Measurements from ENCODE around the gene NUP210L. TPM values are rescaled to one million over a fixed set of nuclear protein-coding genes. Genes with fewer than 3 reads are reported as not detected.

Gene NUP210L
- total and polyA plus RNA-seq, 2 of the 13 experiments (the other 11 are each of a cell fraction or from before 2014, with no cell fraction given), result not detected

GRCh38 chr1:153951801-153952200 is 203.1 kb downstream of the NUP210L start:
- peaks cover 7% of the 10 kb centered on the region; the same call in 1 of the 2 replicates for H4K20me1 ChIP-seq (ENCODE audit: insufficient read depth, low read length)
- FAIRE-seq (no peak), ATAC-seq (no peak), DNase-seq (ENCODE audit: low spot score) (no peak)
- H2AFZ ChIP-seq (ENCODE audit: low read length), result no peak overlapping the region
- POLR2A ChIA-PET, result no interaction called here
- peaks cover 27% of the 10 kb centered on the region for H3K79me2 ChIP-seq (ENCODE audit: insufficient read depth, low read length)
- H3K4me2 ChIP-seq (ENCODE audit: low read depth, low read length), result no peak overlapping the region
- in situ Hi-C loops (cut with HindIII; ENCODE audit: extremely low pct_ligation_motif_present, low pct_unique_long_range_greater_than_20kb) (no loop called here), intact Hi-C loops (cut with micrococcal nuclease; ENCODE audit: unreplicated experiment) (no loop called here)
- H3K27ac ChIP-seq (ENCODE audit: extremely low read length, insufficient read depth, low read length), result no peak overlapping the region
- peaks cover 43% of the 10 kb centered on the region for H3K4me1 ChIP-seq (ENCODE audit: insufficient read depth, low read length)
- no TSS peak for BruUV-seq (replicated peaks)
- H3K9me3 ChIP-seq (ENCODE audit: low read length), result no peaks in the 10 kb centered on the region
- H3K4me3 ChIP-seq (replicated peaks in 1 of 3; ENCODE audit: insufficient read depth in 1 of 3, low read depth in 2 of 3, low read length in 3 of 3), result no peak overlapping the region
- H3K36me3 ChIP-seq (replicated peaks in 1 of 2; ENCODE audit: control insufficient read depth in 1 of 2, insufficient read depth in 2 of 2, low read length in 2 of 2), result peaks cover 18 to 53% of the 10 kb centered on the region in 2 experiments
- WGBS (ENCODE audit: low lambda C conversion rate), result 100% methylated on average over 2 of the region's 2 CpGs
- H3K27me3 ChIP-seq (ENCODE audit: control insufficient read depth in 1 of 2, insufficient read depth in 2 of 2, low read length in 2 of 2), result no peaks in the 10 kb centered on the region
- H3K9ac ChIP-seq (ENCODE audit: insufficient read depth, low read depth, low read length), result no peak overlapping the region
- TF ChIP-seq MYC (CRISPR knock-in tag; IDR thresholded peaks at IDR 0.05; ENCODE audit: borderline replicate concordance), result no peak
- TF ChIP-seq ZNF207 (IDR thresholded peaks at IDR 0.05; ENCODE audit: borderline replicate concordance), result no peak
- no peak for TF ChIP-seq POLR2A (IDR thresholded peaks at IDR 0.05; ENCODE audit: insufficient read depth in 1 of 2, low read depth in 2 of 2, low read length in 2 of 2)
- no peak for TF ChIP-seq GLMP (CRISPR knock-in tag; IDR thresholded peaks at IDR 0.05; ENCODE audit: borderline replicate concordance)
- no peak for TF ChIP-seq ZNF580 (CRISPR knock-in tag; IDR thresholded peaks at IDR 0.05; ENCODE audit: borderline replicate concordance, low read depth)
- TF ChIP-seq ZNF83 (CRISPR knock-in tag; IDR thresholded peaks at IDR 0.05; ENCODE audit: borderline replicate concordance), result no peak
- TF ChIP-seq ZNF292 (CRISPR knock-in tag; IDR thresholded peaks at IDR 0.05; ENCODE audit: borderline replicate concordance, low read depth), result no peak
- TF ChIP-seq TOE1 (CRISPR knock-in tag; IDR thresholded peaks at IDR 0.05), result no peak
- TF ChIP-seq ZNF180 (CRISPR knock-in tag; IDR thresholded peaks at IDR 0.05; ENCODE audit: borderline replicate concordance, low read depth), result no peak
- no peak for TF ChIP-seq NR0B2 (CRISPR knock-in tag; IDR thresholded peaks at IDR 0.05)
- no peak for TF ChIP-seq GPN1 (CRISPR knock-in tag; IDR thresholded peaks at IDR 0.05; ENCODE audit: borderline replicate concordance)
- TF ChIP-seq ZNF788 (CRISPR knock-in tag; IDR thresholded peaks at IDR 0.05; ENCODE audit: borderline replicate concordance), result no peak
- TF ChIP-seq ZNF597 (CRISPR knock-in tag; IDR thresholded peaks at IDR 0.05), result no peak
- no peak for TF ChIP-seq SOX5 (CRISPR knock-in tag; IDR thresholded peaks at IDR 0.05; ENCODE audit: borderline replicate concordance)
- no peak for TF ChIP-seq MAFK (conservative IDR thresholded peaks at IDR 0.05 in 1 of 2, IDR thresholded peaks at IDR 0.05 in 1 of 2; ENCODE audit: low read length in 2 of 2)
- no peak for TF ChIP-seq ZNF331 (CRISPR knock-in tag; IDR thresholded peaks at IDR 0.05)
- TF ChIP-seq ELF4 (CRISPR knock-in tag; IDR thresholded peaks at IDR 0.05; ENCODE audit: borderline replicate concordance), result no peak
- TF ChIP-seq PATZ1 (CRISPR knock-in tag; IDR thresholded peaks at IDR 0.05), result no peak
- CTCF ChIA-PET (ENCODE audit: low intra/inter-chr PET ratio, low total read pairs), result no interaction called here

All from HepG2 (cell line).